ENCODE data around the gene ZBTB40. TPM values are rescaled to one million over a fixed set of nuclear protein-coding genes. Genes with fewer than 3 reads are reported as not detected.

The ZBTB40 gene
- total RNA-seq, 2 experiments from 2014 or later = 11.8 to 12.9 TPM

DNA sequence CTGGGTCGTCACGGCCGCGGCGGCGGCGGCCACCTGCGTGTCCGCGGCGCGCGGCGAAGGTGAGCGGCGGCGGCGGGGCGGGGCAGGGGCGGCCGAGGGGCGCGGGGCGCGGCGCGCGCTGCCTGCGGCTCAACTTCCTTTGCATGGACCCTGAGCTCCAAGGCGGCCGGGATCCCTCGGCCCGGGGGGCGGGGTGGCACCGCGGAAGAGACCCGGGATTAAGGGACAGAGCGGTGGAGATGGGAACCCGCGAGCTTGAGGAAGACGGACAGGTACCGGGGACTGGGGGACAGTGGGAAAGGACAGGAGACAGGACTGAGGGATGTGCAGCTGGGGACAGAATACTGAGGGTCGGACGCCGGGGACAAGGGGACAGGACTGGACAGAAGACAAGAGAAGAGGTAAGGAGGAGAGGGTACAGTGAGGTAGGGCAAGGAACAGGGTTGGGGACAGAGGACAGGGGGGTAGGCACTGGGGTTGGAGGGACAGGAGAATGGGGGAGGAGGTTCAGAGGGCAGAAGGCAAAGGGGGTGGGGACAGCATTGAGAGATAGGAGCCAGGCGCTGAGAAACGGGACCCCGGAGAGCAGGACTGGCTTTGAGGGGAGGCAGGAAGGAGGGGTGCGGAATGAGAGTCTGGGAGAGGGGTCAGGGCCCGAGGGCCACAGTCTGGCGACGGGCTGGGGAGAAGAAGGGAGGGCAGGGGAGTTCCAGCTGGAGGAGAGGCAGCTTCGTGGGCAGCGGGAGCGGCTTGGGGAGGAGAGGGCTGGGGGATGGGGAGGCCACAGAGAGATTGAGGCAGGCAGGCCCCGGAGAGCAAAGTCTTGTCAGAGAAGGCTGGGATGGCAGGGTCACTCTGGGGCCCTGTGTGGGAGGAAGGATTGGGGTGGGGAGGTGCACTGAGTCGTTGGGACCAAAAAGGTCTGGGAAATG, 112.3 kb downstream of the ZBTB40 start:
- no peak for DNase-seq
- no peaks in the 10 kb centered on the region for H3K36me3 Mint-ChIP-seq
- no peaks in the 10 kb centered on the region for H3K9me3 Mint-ChIP-seq
- H3K4me3 Mint-ChIP-seq = no peak overlapping the region
- no peak overlapping the region for H3K27ac Mint-ChIP-seq
- POLR2A ChIA-PET = no interaction called here
- CTCF ChIA-PET = no interaction called here
- peaks cover 2% of the 10 kb centered on the region for H3K4me1 Mint-ChIP-seq (ENCODE audit: low read depth)
- peaks cover 51% of the 10 kb centered on the region for H3K27me3 Mint-ChIP-seq
- intact Hi-C loops (cut with micrococcal nuclease) = no loop called here

DNA sequence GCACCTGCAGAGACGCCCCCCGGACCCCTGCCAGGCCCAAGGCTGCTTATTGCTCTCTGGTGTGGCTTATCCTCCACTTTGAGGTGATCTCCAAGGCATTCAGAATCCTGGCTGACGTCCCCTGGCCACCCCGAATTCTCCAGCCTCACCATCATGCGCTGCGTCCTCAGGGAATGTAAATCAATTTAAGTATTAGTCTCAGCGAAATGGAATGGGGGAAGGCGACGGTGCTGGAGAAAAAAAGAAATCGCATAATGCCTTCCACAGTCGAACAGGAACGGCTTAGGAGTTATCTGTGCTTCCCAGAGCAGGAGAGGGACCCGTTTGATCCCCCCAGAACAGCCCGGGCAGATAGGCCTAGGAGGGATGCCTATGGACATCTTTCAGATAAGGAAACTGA, 114.5 kb downstream of the ZBTB40 start:
- CTCF ChIA-PET = no interaction called here
- Mint-ChIP-seq H3K27ac (no peak overlapping the region), H3K9me3 (no peaks in the 10 kb centered on the region), H3K4me3 (no peak overlapping the region), H3K36me3 (no peaks in the 10 kb centered on the region), H3K27me3 (peaks cover 33% of the 10 kb centered on the region), H3K4me1 (ENCODE audit: low read depth) (peaks cover 2% of the 10 kb centered on the region)
- POLR2A ChIA-PET = no interaction called here
- intact Hi-C loops (cut with micrococcal nuclease) = no loop called here
- DNase-seq = no peak

DNA sequence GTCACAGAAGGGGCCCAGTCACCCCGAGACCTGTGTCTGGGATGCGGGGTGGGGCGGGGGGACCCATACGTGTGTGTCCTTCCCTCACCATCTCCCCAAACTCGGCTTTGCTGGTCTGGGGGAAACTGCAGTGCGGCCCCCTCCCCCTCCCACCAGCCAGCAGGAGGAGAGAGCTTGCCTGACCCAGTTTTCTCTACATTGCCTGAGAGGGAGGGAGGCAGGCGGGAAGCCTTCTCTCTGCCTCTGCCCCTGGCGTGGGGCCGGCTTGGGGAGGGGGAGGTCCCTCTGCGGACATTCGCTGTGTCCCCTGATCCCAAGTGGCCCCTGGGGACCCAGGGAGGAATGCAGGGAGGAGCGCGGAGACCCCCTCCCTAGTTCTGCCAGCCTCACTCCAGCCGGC, 115.5 kb downstream of the ZBTB40 start:
- peaks cover 23% of the 10 kb centered on the region for H3K27me3 Mint-ChIP-seq
- peaks cover 2% of the 10 kb centered on the region for H3K4me1 Mint-ChIP-seq (ENCODE audit: low read depth)
- ChIA-PET POLR2A (no interaction called here), CTCF (no interaction called here)
- intact Hi-C loops (cut with micrococcal nuclease) = no loop called here
- no peak overlapping the region for H3K27ac Mint-ChIP-seq
- no peak for DNase-seq
- H3K9me3 Mint-ChIP-seq = no peaks in the 10 kb centered on the region
- H3K4me3 Mint-ChIP-seq = no peak overlapping the region
- no peaks in the 10 kb centered on the region for H3K36me3 Mint-ChIP-seq

DNA sequence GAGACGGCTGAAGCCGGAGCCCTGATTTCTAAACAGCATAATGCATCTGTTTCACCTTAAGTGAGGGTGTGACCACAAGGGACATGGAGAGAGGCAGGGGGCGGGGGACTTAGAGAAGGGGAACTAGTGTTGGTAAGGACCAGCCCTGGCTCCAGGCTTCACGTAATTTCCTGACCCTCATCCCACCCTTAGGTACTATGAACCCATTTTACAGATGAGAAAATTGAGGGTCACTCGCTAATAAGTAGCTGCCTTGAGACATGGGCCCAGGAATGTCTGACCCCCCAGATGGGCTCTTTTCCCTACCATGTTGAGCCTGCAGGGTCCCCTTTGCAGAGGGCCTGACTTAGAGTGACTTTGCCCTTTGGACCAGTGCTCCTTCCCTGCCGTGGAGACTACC, 116.3 kb downstream of the ZBTB40 start:
- no peaks in the 10 kb centered on the region for H3K36me3 Mint-ChIP-seq
- DNase-seq = no peak
- CTCF ChIA-PET = no interaction called here
- H3K9me3 Mint-ChIP-seq = no peaks in the 10 kb centered on the region
- no peak overlapping the region for H3K27ac Mint-ChIP-seq
- H3K4me3 Mint-ChIP-seq = no peak overlapping the region
- H3K27me3 Mint-ChIP-seq = peaks cover 19% of the 10 kb centered on the region
- POLR2A ChIA-PET = no interaction called here
- peaks cover 2% of the 10 kb centered on the region for H3K4me1 Mint-ChIP-seq (ENCODE audit: low read depth)
- intact Hi-C loops (cut with micrococcal nuclease) = no loop called here

DNA sequence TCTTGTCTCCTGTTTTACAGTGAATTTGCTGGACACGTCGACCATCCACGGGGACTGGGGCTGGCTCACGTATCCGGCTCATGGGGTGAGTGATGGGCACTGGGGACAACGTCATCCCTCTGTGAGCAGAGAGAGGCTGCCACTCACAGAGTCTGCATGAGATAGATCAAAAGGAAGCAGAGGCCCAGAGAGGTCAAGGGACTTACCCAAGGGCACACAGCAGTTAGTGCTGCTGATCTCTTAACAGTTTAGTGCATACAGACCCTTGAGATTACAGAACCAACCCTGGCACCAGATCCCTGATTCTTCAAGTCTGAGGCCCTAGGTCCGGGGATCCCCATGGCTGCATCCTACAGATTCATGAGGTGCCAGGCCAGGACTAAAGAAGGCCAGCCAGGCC, 117.6 kb downstream of the ZBTB40 start:
- CTCF ChIA-PET = no interaction called here
- Mint-ChIP-seq H3K9me3 (no peaks in the 10 kb centered on the region), H3K36me3 (no peaks in the 10 kb centered on the region), H3K4me1 (ENCODE audit: low read depth) (no peaks in the 10 kb centered on the region), H3K27me3 (peaks cover 14% of the 10 kb centered on the region), H3K4me3 (no peak overlapping the region), H3K27ac (no peak overlapping the region)
- intact Hi-C loops (cut with micrococcal nuclease) = no loop called here
- no peak for DNase-seq
- POLR2A ChIA-PET = no interaction called here

DNA sequence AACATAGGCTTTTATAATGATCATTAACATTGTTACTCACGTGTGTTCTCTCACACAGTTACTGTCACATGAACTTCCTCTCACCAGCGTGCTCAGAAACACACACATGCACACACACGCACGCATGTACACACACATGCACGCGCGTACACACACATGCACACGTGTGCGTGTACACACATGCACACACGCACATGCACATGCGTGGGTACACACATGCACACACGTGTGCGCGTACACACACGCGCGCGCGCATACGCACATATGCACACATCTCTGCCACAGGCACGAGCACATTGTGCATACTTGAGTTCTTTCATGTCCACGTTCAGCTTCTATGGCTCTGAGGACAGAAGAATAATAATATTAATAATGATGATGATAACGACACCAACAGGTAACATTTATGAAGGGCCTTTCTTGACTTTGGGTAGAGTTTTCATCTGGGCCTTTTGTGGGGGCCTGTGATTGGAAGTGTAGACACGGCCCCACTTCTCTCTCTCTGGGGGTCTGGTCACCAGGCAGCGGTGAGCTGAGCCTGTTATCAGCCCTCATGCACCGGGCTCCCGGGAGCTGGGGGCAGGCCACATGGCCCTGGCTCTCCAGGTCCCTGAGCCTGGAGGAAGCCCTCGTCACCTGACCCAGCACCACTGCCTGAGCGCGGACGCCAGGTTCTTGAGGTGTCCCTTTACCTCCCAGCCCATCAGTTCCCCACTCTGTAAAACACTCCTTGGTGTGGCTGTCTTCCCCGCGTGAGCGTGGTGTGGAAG, 118.7 kb downstream of the ZBTB40 start:
- Mint-ChIP-seq H3K36me3 (no peaks in the 10 kb centered on the region), H3K27me3 (peaks cover 9% of the 10 kb centered on the region), H3K4me3 (no peak overlapping the region), H3K4me1 (ENCODE audit: low read depth) (no peaks in the 10 kb centered on the region), H3K9me3 (no peaks in the 10 kb centered on the region), H3K27ac (no peak overlapping the region)
- no peak for DNase-seq
- POLR2A ChIA-PET = no interaction called here
- intact Hi-C loops (cut with micrococcal nuclease) = no loop called here
- CTCF ChIA-PET = no interaction called here

DNA sequence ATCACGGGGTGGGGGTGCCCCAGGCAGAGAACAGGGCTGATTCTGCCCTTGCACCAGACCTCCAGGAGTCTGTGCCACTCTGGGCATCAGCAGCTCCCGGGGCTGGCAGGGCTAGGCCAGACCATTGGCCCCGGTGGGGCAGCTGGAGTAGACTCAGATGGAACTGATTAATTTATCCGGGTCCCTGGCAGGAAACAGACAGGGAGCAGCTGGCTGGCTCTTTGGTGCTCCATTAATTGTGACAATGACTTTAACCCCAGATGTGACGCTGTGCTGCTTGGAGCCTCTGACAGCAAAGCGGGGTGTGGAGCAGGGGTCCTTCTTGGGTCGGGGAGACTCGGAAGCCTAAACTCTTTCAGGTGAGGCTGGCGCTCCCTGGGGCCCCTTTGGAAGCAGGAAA, 121.2 kb downstream of the ZBTB40 start:
- no peak overlapping the region for H3K4me3 Mint-ChIP-seq
- H3K4me1 Mint-ChIP-seq (ENCODE audit: low read depth) = no peaks in the 10 kb centered on the region
- H3K27ac Mint-ChIP-seq = no peak overlapping the region
- no peaks in the 10 kb centered on the region for H3K36me3 Mint-ChIP-seq
- DNase-seq = no peak
- POLR2A ChIA-PET = no interaction called here
- H3K9me3 Mint-ChIP-seq = peaks cover 7% of the 10 kb centered on the region
- H3K27me3 Mint-ChIP-seq = peaks cover 7% of the 10 kb centered on the region
- CTCF ChIA-PET = no interaction called here
- intact Hi-C loops (cut with micrococcal nuclease) = no loop called here

DNA sequence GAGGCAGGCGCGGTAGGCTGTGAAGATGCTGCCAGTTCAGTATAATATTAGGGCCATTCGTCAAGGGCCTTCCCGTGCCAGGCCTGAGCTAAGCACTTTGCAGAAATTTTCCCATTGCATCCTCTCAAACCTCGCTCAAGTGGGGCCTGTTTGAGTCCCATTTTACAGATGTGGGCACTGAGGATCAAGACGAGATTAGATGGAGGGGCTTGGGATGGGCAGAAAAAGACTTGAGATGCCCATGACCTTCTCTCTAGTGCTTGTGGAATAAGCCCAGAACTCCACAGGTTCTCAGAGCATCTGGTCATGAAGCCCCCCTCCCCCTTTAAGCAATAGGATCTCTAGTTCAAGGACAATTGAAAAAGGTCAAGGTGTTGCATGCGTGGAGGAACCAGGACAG, 121.6 kb downstream of the ZBTB40 start:
- POLR2A ChIA-PET = no interaction called here
- no peaks in the 10 kb centered on the region for H3K4me1 Mint-ChIP-seq (ENCODE audit: low read depth)
- CTCF ChIA-PET = no interaction called here

DNA sequence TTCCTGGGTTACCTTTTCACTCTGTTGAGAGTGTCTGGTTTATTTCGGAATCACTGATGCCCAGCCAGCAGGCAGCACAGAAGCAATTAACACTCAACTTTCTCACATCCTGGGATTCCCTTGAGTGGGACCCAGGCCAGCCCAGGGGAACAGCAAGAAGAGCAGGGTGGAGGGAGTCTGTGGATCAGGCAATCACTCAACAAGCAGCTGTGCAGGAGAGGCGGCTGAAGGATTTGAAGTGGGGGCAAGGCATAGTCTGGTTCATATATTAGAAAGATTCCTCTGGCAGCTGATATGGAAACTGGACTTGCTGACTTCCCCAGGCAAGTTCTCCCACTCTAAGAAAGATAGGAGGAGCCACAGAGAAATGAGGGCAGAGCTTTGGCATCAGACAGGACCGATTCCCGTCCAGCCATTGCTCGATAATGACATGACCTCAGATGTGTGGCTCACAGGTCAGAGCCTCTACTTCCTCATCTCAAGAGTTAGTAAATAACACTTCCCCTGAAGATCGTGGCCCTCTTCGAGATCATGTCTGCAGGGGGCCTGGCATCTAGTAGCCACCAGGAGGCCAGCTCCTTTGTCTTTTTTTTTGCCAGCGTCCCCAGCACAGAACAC, 124.0 kb downstream of the ZBTB40 start:
- intact Hi-C loops (cut with micrococcal nuclease) = no loop called here
- Mint-ChIP-seq H3K27me3 (peaks cover 7% of the 10 kb centered on the region), H3K4me1 (ENCODE audit: low read depth) (no peaks in the 10 kb centered on the region), H3K9me3 (peaks cover 21% of the 10 kb centered on the region), H3K4me3 (no peak overlapping the region), H3K36me3 (no peaks in the 10 kb centered on the region), H3K27ac (no peak overlapping the region)
- CTCF ChIA-PET = no interaction called here
- no peak for DNase-seq
- POLR2A ChIA-PET = no interaction called here

More for the DNA sequence above, 121.6 kb downstream of the ZBTB40 start:
- peaks cover 7% of the 10 kb centered on the region for H3K27me3 Mint-ChIP-seq
- intact Hi-C loops (cut with micrococcal nuclease) = no loop called here
- DNase-seq = no peak
- H3K4me3 Mint-ChIP-seq = no peak overlapping the region
- H3K9me3 Mint-ChIP-seq = peaks cover 11% of the 10 kb centered on the region
- H3K36me3 Mint-ChIP-seq = no peaks in the 10 kb centered on the region
- H3K27ac Mint-ChIP-seq = no peak overlapping the region

DNA sequence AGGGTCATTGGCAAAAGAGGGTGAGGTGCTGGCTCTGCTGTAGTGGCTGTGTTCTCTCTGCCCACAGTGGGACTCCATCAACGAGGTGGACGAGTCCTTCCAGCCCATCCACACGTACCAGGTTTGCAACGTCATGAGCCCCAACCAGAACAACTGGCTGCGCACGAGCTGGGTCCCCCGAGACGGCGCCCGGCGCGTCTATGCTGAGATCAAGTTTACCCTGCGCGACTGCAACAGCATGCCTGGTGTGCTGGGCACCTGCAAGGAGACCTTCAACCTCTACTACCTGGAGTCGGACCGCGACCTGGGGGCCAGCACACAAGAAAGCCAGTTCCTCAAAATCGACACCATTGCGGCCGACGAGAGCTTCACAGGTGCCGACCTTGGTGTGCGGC, 124.5 kb downstream of the ZBTB40 start:
- DNase-seq = no peak
- Mint-ChIP-seq H3K27ac (no peak overlapping the region), H3K36me3 (no peaks in the 10 kb centered on the region), H3K4me3 (no peak overlapping the region), H3K4me1 (ENCODE audit: low read depth) (no peaks in the 10 kb centered on the region), H3K27me3 (peaks cover 7% of the 10 kb centered on the region), H3K9me3 (peaks cover 21% of the 10 kb centered on the region)
- CTCF ChIA-PET = no interaction called here
- POLR2A ChIA-PET = no interaction called here
- intact Hi-C loops (cut with micrococcal nuclease) = no loop called here

DNA sequence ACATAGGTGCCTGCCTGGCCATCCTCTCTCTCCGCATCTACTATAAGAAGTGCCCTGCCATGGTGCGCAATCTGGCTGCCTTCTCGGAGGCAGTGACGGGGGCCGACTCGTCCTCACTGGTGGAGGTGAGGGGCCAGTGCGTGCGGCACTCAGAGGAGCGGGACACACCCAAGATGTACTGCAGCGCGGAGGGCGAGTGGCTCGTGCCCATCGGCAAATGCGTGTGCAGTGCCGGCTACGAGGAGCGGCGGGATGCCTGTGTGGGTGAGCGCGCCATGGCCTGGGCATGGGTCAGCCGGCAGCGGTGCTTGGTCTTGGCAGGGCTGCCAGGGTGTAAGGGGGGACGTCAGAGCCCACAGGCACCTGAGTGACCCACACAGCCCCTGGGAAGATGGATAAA, 125.0 kb downstream of the ZBTB40 start:
- Mint-ChIP-seq H3K4me1 (ENCODE audit: low read depth) (no peaks in the 10 kb centered on the region), H3K4me3 (no peak overlapping the region)

DNA sequence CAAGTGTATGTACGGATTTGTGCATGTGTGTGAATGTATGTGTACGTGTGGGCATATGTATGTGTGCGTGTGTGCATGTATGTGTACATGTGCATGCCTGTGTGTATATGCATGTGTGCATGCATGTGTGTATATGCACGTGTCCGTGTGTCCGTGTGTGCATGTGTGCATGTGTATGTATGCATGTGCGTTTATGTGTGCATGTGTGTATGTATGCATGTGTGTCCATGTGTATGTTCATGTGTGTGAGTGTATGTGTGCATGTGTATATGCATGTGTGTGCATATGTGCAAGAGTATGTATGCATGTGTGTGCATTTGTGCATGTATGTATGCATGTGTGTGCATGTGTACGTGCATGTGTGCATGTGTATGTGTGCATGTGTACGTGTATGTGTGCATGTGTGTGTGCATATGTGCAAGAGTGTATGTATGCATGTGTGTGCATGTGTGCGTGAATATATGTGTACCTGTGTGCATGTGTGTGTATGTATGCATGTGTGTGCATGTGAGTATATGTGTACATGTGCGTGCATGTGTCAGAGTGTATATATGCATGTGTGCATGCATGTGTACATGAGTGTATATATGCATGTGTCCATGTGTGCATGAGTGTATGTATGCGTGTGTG, 127.2 kb downstream of the ZBTB40 start:
- no peak for DNase-seq
- Mint-ChIP-seq H3K27me3 (peaks cover 4% of the 10 kb centered on the region), H3K36me3 (no peaks in the 10 kb centered on the region), H3K4me1 (ENCODE audit: low read depth) (no peaks in the 10 kb centered on the region), H3K4me3 (no peak overlapping the region), H3K27ac (no peak overlapping the region), H3K9me3 (peaks cover 21% of the 10 kb centered on the region)
- POLR2A ChIA-PET = no interaction called here
- intact Hi-C loops (cut with micrococcal nuclease) = no loop called here
- CTCF ChIA-PET = no interaction called here

More for the DNA sequence above, 125.0 kb downstream of the ZBTB40 start:
- POLR2A ChIA-PET = no interaction called here
- no peak overlapping the region for H3K27ac Mint-ChIP-seq
- CTCF ChIA-PET = no interaction called here
- peaks cover 21% of the 10 kb centered on the region for H3K9me3 Mint-ChIP-seq
- intact Hi-C loops (cut with micrococcal nuclease) = no loop called here
- H3K27me3 Mint-ChIP-seq = peaks cover 7% of the 10 kb centered on the region
- no peak for DNase-seq
- H3K36me3 Mint-ChIP-seq = no peaks in the 10 kb centered on the region

Data from activated CD4-positive, alpha-beta memory T cell treated with anti-CD3 and anti-CD28 coated beads for 36 hours (primary cell).